Measurements from ENCODE around the gene ATF7.

ATF7 gene

DNA sequence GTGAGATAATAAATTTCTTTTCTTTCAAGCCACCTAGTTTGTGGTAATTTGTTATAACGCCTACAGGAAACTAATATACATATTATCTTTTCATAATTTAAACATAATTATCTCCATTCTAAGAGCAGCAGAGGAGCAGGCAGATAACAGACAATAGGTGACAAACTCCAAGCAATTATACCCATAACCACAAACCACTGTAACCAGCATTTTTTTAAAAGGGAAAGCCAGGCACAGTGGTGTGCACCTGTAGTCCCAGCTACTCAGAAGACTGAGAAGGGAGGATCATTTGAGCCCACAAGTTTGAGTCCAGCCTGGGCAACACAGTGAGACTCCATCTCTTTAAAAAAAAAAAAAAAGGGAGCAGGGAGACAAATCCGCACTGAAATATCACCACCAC lies 54.9 kb downstream of the ATF7 start:
- Histone ChIP-seq H3K36me3 (ENCODE audit: control insufficient read depth in 2 of 2, insufficient read depth in 1 of 2, low read length in 2 of 2) (no peaks in the 10 kb centered on the region), H3K4me3 (ENCODE audit: low read depth, low read length) (no peak overlapping the region), H3K27ac (ENCODE audit: extremely low read depth, low read depth, low read length) (no peak overlapping the region), H3K4me1 (ENCODE audit: control insufficient read depth, insufficient read depth, low read length) (peaks cover 22% of the 10 kb centered on the region), H3K9me3 (ENCODE audit: control insufficient read depth, insufficient read depth, low read depth, low read length) (no peaks in the 10 kb centered on the region)
- POLR2A ChIA-PET, result no interaction called here
- TF ChIP-seq, protein P1, sequence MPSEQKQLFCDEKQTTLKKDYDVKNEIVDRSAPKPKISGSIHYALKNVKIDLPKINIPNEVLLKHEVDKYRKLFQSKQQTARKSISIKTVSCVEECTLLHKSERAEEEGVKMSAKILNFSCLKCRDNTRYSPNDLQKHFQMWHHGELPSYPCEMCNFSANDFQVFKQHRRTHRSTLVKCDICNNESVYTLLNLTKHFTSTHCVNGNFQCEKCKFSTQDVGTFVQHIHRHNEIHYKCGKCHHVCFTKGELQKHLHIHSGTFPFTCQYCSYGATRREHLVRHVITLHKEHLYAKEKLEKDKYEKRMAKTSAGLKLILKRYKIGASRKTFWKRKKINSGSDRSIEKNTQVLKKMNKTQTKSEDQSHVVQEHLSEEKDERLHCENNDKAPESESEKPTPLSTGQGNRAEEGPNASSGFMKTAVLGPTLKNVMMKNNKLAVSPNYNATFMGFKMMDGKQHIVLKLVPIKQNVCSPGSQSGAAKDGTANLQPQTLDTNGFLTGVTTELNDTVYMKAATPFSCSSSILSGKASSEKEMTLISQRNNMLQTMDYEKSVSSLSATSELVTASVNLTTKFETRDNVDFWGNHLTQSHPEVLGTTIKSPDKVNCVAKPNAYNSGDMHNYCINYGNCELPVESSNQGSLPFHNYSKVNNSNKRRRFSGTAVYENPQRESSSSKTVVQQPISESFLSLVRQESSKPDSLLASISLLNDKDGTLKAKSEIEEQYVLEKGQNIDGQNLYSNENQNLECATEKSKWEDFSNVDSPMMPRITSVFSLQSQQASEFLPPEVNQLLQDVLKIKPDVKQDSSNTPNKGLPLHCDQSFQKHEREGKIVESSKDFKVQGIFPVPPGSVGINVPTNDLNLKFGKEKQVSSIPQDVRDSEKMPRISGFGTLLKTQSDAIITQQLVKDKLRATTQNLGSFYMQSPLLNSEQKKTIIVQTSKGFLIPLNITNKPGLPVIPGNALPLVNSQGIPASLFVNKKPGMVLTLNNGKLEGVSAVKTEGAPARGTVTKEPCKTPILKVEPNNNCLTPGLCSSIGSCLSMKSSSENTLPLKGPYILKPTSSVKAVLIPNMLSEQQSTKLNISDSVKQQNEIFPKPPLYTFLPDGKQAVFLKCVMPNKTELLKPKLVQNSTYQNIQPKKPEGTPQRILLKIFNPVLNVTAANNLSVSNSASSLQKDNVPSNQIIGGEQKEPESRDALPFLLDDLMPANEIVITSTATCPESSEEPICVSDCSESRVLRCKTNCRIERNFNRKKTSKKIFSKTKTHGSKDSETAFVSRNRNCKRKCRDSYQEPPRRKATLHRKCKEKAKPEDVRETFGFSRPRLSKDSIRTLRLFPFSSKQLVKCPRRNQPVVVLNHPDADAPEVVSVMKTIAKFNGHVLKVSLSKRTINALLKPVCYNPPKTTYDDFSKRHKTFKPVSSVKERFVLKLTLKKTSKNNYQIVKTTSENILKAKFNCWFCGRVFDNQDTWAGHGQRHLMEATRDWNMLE (tag by site-specific recombination; conservative IDR thresholded peaks at IDR 0.05; ENCODE audit: low read depth), result no peak
- TF ChIP-seq, protein P2, sequence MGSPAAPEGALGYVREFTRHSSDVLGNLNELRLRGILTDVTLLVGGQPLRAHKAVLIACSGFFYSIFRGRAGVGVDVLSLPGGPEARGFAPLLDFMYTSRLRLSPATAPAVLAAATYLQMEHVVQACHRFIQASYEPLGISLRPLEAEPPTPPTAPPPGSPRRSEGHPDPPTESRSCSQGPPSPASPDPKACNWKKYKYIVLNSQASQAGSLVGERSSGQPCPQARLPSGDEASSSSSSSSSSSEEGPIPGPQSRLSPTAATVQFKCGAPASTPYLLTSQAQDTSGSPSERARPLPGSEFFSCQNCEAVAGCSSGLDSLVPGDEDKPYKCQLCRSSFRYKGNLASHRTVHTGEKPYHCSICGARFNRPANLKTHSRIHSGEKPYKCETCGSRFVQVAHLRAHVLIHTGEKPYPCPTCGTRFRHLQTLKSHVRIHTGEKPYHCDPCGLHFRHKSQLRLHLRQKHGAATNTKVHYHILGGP (tag by site-specific recombination; IDR thresholded peaks at IDR 0.05), result no peak
- no peak for TF ChIP-seq ZNF274 (IDR thresholded peaks at IDR 0.05; ENCODE audit: low read length)
- no peak for TF ChIP-seq ZNF274 (tag by site-specific recombination; IDR thresholded peaks at IDR 0.05; ENCODE audit: borderline replicate concordance)
- no peak for TF ChIP-seq HIC1 (tag by site-specific recombination; IDR thresholded peaks at IDR 0.05)
- TF ChIP-seq ZFP37 (tag by site-specific recombination; IDR thresholded peaks at IDR 0.05), result no peak
- no peak for TF ChIP-seq BCL11A (tag by site-specific recombination; IDR thresholded peaks at IDR 0.05; ENCODE audit: low read depth)
- TF ChIP-seq ZNF366 (tag by site-specific recombination; conservative IDR thresholded peaks at IDR 0.05), result no peak
- TF ChIP-seq, protein P3, sequence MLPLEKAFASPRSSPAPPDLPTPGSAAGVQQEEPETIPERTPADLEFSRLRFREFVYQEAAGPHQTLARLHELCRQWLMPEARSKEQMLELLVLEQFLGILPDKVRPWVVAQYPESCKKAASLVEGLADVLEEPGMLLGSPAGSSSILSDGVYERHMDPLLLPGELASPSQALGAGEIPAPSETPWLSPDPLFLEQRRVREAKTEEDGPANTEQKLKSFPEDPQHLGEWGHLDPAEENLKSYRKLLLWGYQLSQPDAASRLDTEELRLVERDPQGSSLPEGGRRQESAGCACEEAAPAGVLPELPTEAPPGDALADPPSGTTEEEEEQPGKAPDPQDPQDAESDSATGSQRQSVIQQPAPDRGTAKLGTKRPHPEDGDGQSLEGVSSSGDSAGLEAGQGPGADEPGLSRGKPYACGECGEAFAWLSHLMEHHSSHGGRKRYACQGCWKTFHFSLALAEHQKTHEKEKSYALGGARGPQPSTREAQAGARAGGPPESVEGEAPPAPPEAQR (tag by site-specific recombination; IDR thresholded peaks at IDR 0.05), result no peak
- no peak for TF ChIP-seq ZNF449 (tag by site-specific recombination; IDR thresholded peaks at IDR 0.05)
- no peak for TF ChIP-seq ZBTB1 (tag by site-specific recombination; IDR thresholded peaks at IDR 0.05)
- TF ChIP-seq ZNF26 (tag by site-specific recombination; IDR thresholded peaks at IDR 0.05), result no peak
- no peak for TF ChIP-seq ZNF398 (tag by site-specific recombination; IDR thresholded peaks at IDR 0.05)
- TF ChIP-seq ZNF23 (tag by site-specific recombination; IDR thresholded peaks at IDR 0.05; ENCODE audit: borderline replicate concordance), result no peak
- CTCF ChIA-PET, result no interaction called here

All from HEK293 (cell line).